NCI-H345 treated with DMSO at 0.1 percent for 48 hours (cell line): ENCODE data around the gene CKS1B.
A peak's percentile ranks its signal among the peaks of the same experiment; 100 is the strongest.

Experiments
- DNase-seq: peaks from one replicate; lab custom pipeline; 2025; ENCODE audit not compliant: unreplicated experiment; lab: John Stamatoyannopoulos, UW

Gene CKS1B

GRCh38 chr1:155012026-155012546 is 37.6 kb downstream of the CKS1B start:
- peak; percentile 81 for DNase-seq

- no peak for DNase-seq
Observed at GRCh38 chr1:155012776-155013602, 38.5 kb downstream of the CKS1B start.

DNA sequence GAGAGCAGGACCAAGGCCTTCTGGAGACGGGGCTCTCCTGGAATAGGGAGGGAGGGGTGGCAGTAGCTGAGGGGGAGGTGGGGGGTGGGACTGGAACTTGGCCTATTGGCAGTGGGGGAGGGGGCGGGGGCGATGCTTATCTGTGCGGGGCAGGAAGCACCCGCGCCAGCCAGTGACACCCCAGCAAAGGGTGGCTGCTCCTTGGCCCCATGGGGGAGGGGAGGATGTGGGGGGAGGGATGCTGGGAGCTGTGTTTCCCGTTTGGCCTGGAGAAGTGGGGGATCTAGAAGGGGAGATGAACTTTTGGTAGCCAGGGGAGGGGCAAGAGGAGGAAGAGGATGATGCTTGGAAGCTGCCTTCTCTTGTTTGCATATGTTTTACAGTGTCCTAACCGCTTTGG is 39.2 kb downstream of the CKS1B start:
- no peak for DNase-seq

DNA sequence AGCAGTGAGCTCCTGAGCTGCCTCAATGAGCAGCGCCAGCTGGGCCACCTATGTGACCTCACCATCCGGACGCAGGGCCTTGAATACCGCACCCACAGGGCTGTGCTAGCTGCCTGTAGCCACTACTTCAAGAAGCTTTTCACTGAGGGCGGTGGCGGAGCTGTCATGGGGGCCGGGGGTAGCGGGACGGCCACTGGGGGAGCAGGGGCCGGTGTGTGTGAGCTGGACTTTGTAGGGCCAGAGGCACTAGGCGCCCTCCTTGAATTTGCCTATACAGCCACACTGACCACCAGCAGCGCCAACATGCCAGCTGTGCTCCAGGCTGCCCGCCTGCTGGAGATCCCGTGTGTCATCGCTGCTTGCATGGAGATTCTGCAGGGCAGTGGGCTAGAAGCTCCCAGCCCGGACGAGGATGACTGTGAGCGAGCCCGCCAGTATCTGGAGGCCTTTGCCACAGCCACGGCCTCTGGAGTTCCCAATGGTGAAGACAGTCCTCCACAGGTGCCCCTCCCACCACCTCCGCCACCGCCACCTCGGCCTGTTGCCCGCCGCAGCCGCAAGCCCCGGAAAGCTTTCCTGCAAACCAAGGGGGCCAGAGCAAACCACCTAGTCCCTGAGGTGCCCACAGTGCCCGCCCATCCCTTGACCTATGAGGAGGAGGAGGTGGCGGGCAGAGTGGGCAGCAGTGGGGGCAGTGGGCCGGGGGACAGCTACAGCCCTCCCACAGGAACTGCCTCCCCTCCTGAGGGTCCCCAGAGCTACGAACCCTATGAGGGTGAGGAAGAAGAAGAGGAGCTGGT is 40.4 kb downstream of the CKS1B start:
- no peak for DNase-seq

DNA sequence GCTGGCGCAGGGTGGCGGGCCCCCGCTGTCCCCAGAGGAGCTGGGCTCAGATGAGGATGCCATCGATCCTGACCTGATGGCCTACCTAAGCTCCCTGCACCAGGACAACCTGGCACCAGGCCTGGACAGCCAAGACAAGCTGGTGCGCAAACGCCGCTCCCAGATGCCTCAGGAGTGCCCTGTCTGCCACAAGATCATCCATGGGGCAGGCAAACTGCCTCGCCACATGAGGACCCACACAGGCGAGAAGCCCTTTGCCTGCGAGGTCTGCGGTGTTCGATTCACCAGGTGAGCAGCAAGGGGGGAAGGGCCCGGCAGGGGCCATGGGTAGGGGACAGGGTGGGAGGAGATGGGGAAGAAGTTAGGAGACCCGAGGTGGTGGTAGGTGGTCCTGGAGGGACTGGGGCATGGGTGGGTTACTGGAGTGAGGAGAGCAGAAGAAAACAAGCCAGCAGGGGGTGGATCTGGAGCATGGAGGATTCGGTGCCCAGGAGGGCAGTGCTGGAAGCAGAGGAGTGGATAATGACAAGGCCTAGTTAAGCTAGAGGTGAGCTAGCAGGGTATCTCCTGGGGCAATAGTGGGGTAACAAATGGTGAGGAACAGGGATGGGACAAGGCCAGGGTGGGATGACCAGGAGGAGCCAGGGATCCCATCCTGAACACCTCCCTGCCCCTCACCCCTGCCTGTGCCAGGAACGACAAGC is 41.2 kb downstream of the CKS1B start:
- no peak for DNase-seq

DNA sequence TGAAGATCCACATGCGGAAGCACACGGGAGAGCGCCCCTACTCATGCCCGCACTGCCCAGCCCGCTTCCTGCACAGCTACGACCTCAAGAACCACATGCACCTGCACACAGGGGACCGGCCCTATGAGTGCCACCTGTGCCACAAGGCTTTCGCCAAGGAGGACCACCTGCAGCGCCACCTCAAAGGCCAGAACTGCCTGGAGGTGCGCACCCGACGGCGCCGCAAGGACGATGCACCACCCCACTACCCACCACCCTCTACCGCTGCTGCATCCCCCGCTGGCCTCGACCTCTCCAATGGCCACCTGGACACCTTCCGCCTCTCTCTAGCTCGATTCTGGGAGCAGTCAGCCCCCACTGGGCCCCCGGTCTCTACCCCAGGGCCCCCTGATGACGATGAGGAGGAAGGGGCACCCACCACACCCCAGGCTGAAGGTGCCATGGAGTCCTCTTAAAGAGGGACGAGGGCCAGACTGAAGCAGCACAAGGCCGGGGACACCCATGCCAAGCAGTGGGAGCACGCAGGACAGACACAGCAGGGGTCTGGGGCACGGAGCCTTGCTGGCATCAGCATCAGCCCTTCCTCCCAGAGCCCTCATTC is 41.9 kb downstream of the CKS1B start:
- DNase-seq: no peak

DNA sequence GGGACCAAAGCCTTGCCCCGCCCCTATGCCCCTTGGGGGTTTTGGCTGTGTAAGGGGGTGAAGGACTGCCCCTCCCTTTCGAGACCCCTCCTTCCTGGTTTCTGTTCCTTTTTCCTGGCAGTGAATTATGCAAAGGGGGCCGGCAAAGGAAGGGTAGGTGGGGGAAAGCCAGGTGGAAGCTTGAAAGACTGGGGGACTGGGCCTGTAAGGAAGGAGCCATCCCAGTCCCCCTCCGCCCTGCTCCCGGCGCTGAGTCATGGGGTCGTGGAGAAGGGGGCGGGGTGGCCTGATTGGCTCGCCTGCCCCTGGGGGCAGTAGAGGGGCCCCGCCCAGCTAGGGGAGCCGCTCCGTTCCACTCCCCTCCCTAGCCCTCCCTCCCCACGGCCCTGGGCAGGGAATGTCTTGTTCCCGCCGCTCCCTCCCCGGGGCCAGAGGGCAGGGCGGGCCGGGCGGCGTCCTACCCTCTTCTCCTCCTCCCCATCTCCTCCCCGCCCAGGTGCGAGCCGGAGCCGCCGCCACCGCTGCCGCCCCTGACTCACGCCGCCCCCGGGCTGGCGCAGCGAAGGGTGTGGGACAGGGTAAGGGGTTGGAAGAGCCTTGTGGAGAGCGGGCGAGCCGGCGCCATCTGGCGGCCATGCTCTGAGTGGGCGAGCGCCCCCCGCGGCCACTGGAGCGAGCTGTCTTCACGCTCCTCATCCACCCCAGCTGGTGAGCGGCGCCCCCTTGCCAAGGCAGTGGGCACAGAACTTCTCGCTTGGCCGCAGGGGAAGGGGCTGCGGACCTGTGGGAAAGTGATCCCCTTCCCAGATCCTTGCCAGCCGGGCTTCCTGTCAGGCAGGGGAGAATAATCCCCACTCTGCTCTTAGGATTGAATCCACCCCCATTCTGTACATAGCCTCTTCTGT is 42.8 kb downstream of the CKS1B start:
- no peak for DNase-seq

GRCh38 chr1:155017946-155018316 is 43.5 kb downstream of the CKS1B start:
- no peak for DNase-seq

- DNase-seq: no peak
Observed at GRCh38 chr1:155018617-155019348, 44.3 kb downstream of the CKS1B start.

DNA sequence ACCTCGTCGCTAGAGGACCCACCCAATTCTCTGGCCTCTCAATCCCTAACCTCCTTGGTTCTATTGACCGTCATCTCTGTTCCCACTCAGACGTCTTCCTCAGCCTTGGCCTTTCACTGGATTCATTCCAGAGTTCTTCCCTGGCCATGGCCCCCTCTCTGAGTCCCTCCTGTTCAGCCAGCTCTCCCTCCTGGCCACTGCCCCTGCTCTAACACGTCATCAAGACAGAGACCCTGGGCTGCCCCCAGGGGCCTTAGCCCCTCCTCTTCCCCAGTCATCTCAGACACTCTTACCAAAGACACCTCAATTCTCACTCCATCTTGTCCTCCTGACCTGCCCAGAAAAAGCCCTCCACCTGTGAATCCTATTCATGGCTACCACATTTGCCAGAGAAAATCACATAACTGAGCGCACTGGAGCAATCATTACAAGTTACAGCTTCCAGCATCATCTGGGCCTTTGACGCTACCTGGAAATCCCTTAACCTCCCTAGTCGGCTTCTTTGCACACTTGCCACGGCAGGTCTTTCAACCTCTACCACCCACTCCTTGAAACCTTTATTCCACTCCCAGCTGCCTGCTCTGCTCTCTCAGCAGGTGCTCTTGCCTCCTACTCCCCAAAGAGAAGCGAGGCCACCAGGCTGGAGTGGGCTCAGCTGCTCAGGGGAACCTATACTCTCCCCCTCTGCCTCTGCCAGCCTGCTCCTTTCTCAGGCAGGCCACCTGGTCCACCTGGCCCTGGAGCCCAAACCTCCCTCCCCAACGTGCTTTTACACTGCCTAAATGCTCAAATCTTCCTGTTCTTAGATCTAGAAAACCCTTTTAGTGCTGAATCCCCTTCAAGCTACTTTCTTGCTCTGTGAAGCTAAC is 45.1 kb downstream of the CKS1B start:
- DNase-seq: no peak

DNA sequence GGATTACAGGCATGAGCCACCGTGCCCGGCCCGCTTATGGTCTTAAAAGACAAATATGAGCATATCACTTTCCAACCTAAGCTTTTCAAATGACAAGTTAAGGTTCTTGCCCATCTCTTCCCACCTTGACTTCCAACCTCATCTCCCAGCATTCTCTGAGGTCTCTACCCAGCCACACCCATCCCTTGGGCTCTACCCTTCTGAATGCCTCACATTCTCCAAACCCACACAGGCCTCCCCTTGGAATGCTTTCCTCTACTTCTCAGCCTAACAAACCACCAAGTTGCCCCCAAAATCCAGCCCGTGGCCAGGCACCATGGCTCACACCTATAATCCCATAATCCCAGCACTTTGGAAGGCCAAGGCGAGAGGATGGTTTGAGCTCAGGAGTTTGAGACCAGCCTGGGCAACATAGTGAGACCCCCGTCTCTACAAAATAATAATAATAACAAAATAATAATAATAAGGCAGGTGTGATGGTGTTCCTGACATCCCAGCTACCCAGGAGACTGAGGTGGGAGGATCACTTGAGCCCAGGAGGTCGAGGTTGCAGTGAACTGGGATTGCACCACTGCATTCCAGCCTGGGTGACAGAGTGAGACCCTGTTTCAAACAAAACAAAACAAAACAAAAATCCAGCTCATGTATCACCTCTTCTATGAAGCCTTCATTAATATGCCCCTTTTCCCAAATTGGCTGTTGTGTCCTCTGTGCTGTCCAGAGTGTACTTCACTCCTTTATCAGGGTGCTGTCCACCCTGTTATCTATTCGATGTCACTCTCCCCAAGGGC is 47.9 kb downstream of the CKS1B start:
- DNase-seq: no peak

- peak; percentile 97 for DNase-seq
Observed at GRCh38 chr1:155022927-155023236, 48.4 kb downstream of the CKS1B start.

DNA sequence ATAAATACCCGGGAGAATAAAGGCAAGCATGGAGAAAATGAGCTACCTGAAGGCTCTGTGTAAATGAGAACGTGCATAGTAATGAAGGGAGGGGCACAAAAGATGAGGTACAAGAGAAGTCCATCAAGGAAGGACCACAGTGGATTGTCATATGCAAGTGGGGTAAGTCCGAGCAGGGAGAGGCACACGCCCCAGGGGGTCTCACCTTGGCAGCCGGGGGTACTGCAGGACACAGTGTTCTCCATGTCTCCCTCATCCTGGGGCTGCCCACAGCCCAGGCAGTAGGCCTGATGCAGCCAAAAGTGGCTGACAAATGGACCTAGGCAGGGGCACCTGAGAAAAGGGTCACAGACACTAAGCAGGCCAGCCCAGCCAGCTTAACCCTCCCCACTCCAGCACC is 49.1 kb downstream of the CKS1B start:
- no peak for DNase-seq

GRCh38 chr1:155024315-155024714 is 49.8 kb downstream of the CKS1B start:
- no peak for DNase-seq

GRCh38 chr1:155026154-155026553 is 51.7 kb downstream of the CKS1B start:
- DNase-seq: no peak

- no peak for DNase-seq
Observed at GRCh38 chr1:155026588-155026987, 52.1 kb downstream of the CKS1B start.
